HCT116 (cell line): ENCODE measurements around the gene MICAL1. TPM values are rescaled to one million over a fixed set of nuclear protein-coding genes. Genes with fewer than 3 reads are reported as not detected.

ENCODE experiments used
- ATAC-seq: fragments of 200-7000 bp; cut with Tn5 transposase; 2 replicates; pipeline ENCODE4 v1.9.1; 2020; ENCODE audit warnings: mild to moderate bottlenecking, moderate library complexity
- BruUV-seq: library from RNA; stranded (reverse); fragments of 400-500 nt; replicated peaks from 2 replicates; lab custom pipeline; 2021; lab: Mats Ljungman, UMichigan
- CTCF ChIA-PET: fragments of 300-600 bp; sonication (Branson Sonifier 250); formaldehyde crosslinking; loops from one replicate; lab custom pipeline; 2021; ENCODE audit warnings: antibody characterized with exemption; lab: Charles Lee
- POLR2A ChIA-PET: fragments of 300-600, 350-600 bp; sonication (Branson Sonifier 250); formaldehyde crosslinking; loops from one replicate; lab custom pipeline; 2021; ENCODE audit warnings: antibody characterized with exemption; lab: Charles Lee
- RAD21 ChIA-PET, 2 experiments: fragments of 300-600 bp; sonication (Branson Sonifier 250); formaldehyde crosslinking; loops; one replicate each; lab custom pipeline; 2023; ENCODE audit warnings: low total read pairs in 2 of 2; ENCODE audit not compliant: uncharacterized antibody in 2 of 2, unreplicated experiment in 2 of 2, low non-redundant PET in 1 of 2; lab: Charles Lee
- DNase-seq: peaks from one replicate; pipeline ENCODE4 v3.0.0-alpha.2; 2010; ENCODE audit warnings: low read depth, low spot score
- H2AFZ ChIP-seq: fragments of 200-600 bp; shearing (Covaris generic), sonication (generic); 2 replicates; pipeline ENCODE4 v1.6.1; 2017; ENCODE audit warnings: low read depth, mixed run types, mixed read lengths, antibody characterized with exemption, low read length; ENCODE audit not compliant: poor library complexity, severe bottlenecking
- H3K27ac ChIP-seq: 2 replicates; pipeline ENCODE4 v1.5.1; 2012; ENCODE audit warnings: low read depth, low read length
- H3K27me3 ChIP-seq: fragments of 200-600 bp; sonication (generic); 2 replicates; pipeline ENCODE4 v1.6.1; 2016; ENCODE audit warnings: mixed run types, low read length, mixed read lengths; ENCODE audit not compliant: insufficient read depth
- H3K36me3 ChIP-seq, 2 experiments: fragments of 200-500 bp in 1 of 2; fragments of 200-600 bp in 1 of 2; sonication (Bioruptor generic) in 1 of 2; sonication (generic) in 1 of 2; 2 replicates each; pipeline versions ENCODE4 v1.5.1 to v1.6.1; 2014 to 2016; ENCODE audit warnings: low read length in 2 of 2, inconsistent platforms in 1 of 2, mixed read lengths in 1 of 2, mixed run types in 1 of 2; ENCODE audit not compliant: insufficient read depth in 2 of 2, control insufficient read depth in 1 of 2
- H3K4me1 ChIP-seq, 2 experiments: fragments of 200-600 bp in 1 of 2; sonication (generic) in 1 of 2; 2 replicates each; pipeline versions ENCODE4 v1.5.1 to v1.6.1; 2012 to 2017; ENCODE audit warnings: low read length in 2 of 2, inconsistent platforms in 1 of 2, mild to moderate bottlenecking in 1 of 2, mixed read lengths in 1 of 2, mixed run types in 1 of 2, moderate library complexity in 1 of 2; ENCODE audit not compliant: insufficient read depth in 2 of 2, control insufficient read depth in 1 of 2
- H3K4me2 ChIP-seq: fragments of 200-600 bp; sonication (generic); 2 replicates; pipeline ENCODE4 v1.6.1; 2017; ENCODE audit warnings: mixed run types, low read length, mixed read lengths
- H3K4me3 ChIP-seq, 2 experiments: fragments of 200-600 bp in 1 of 2; sonication (generic) in 1 of 2; replicated peaks in 1 of 2; 2 replicates each; pipeline ENCODE4 v1.5.1; 2011 to 2016; ENCODE audit warnings: low read length in 2 of 2, control low read depth in 1 of 2, low read depth in 1 of 2, mild to moderate bottlenecking in 1 of 2, mixed read lengths in 1 of 2, mixed run types in 1 of 2
- H3K79me2 ChIP-seq: fragments of 200-600 bp; sonication (generic); 2 replicates; pipeline ENCODE4 v1.6.1; 2017; ENCODE audit warnings: mild to moderate bottlenecking, mixed run types, low read length, moderate library complexity, mixed read lengths; ENCODE audit not compliant: insufficient read depth
- H3K9ac ChIP-seq: fragments of 200-600 bp; sonication (generic); 2 replicates; pipeline ENCODE4 v1.6.1; 2016; ENCODE audit warnings: low read length, mixed read lengths
- H3K9me2 ChIP-seq: fragments of 200-600 bp; sonication (generic), shearing (Covaris generic); 2 replicates; pipeline ENCODE4 v1.6.1; 2017; ENCODE audit warnings: mixed run types, mild to moderate bottlenecking, moderate library complexity; ENCODE audit not compliant: insufficient read depth
- H3K9me3 ChIP-seq, 2 experiments: fragments of 200-500 bp in 1 of 2; fragments of 200-600 bp in 1 of 2; sonication (Bioruptor generic) in 1 of 2; sonication (generic) in 1 of 2; 2 replicates each; pipeline ENCODE4 v1.6.1; 2014 to 2017; ENCODE audit warnings: low read length in 2 of 2, mixed read lengths in 2 of 2, inconsistent platforms in 1 of 2, low read depth in 1 of 2, mild to moderate bottlenecking in 1 of 2, mixed run types in 1 of 2, moderate library complexity in 1 of 2; ENCODE audit not compliant: control insufficient read depth in 1 of 2, insufficient read depth in 1 of 2
- H4K20me1 ChIP-seq: fragments of 200-600 bp; sonication (generic), shearing (Covaris generic); 2 replicates; pipeline ENCODE4 v1.6.1; 2017; ENCODE audit warnings: mixed run types, mild to moderate bottlenecking, moderate library complexity; ENCODE audit not compliant: insufficient read depth
- CEBPB ChIP-seq: IDR thresholded peaks from 2 replicates; pipeline ENCODE4 v1.6.1; 2012; ENCODE audit warnings: low read depth
- EZH2 ChIP-seq: fragments of 200-600 bp; sonication (generic); IDR thresholded peaks from 2 replicates; pipeline ENCODE4 v1.6.1; 2017; ENCODE audit warnings: antibody characterized with exemption, mixed run types
- EZH2phosphoT487 ChIP-seq: fragments of 200-600 bp; IDR thresholded peaks from 2 replicates; pipeline ENCODE4 v1.6.1; 2018; ENCODE audit warnings: antibody characterized with exemption, borderline replicate concordance
- FOSL1 ChIP-seq: IDR thresholded peaks from 2 replicates; pipeline ENCODE4 v1.6.1; 2012; ENCODE audit warnings: low read depth
- JUND ChIP-seq: IDR thresholded peaks from 2 replicates; pipeline ENCODE4 v1.6.1; 2012
- POLR2AphosphoS5 ChIP-seq: IDR thresholded peaks from 2 replicates; pipeline ENCODE4 v1.6.1; 2011; ENCODE audit warnings: mild to moderate bottlenecking, low read depth, low read length, moderate library complexity
- SIN3A ChIP-seq: IDR thresholded peaks from 2 replicates; pipeline ENCODE4 v1.6.1; 2012; ENCODE audit warnings: low read depth
- SP1 ChIP-seq: IDR thresholded peaks from 2 replicates; pipeline ENCODE4 v1.6.1; 2012; ENCODE audit warnings: low read depth
- YY1 ChIP-seq: IDR thresholded peaks from 2 replicates; pipeline ENCODE4 v1.6.1; 2011; ENCODE audit warnings: low read length, low read depth, moderate library complexity, mild to moderate bottlenecking; ENCODE audit not compliant: insufficient replicate concordance; ENCODE audit errors: extremely low read depth
- ZFX ChIP-seq: fragments of 450-650 bp; IDR thresholded peaks from 2 replicates; pipeline ENCODE4 v1.6.1; 2017
- intact Hi-C: fragments of 100-400 bp; cut with micrococcal nuclease; formaldehyde crosslinking; loops from 2 replicates; pipeline ENCODE4 v1.10.0; 2022
- total RNA-seq: library from RNA; stranded (reverse); gene quantifications from one replicate; pipeline ENCODE4 v1.2.1, GENCODE V29; 2021; ENCODE audit not compliant: unreplicated experiment
- TF ChIP-seq, protein P1 (sequence below): IDR thresholded peaks from 2 replicates; pipeline ENCODE4 v1.6.1; 2011; ENCODE audit warnings: mild to moderate bottlenecking, low read length, moderate library complexity; ENCODE audit not compliant: insufficient replicate concordance; ENCODE audit errors: extremely low read depth
- TF ChIP-seq, protein P2 (sequence below): IDR thresholded peaks from 2 replicates; pipeline ENCODE4 v1.6.1; 2012
- TF ChIP-seq, protein P3 (sequence below): IDR thresholded peaks from 2 replicates; pipeline ENCODE4 v1.6.1; 2012

The MICAL1 gene
- total RNA-seq, 1 experiment from 2014 or later, result 23.9 TPM

DNA sequence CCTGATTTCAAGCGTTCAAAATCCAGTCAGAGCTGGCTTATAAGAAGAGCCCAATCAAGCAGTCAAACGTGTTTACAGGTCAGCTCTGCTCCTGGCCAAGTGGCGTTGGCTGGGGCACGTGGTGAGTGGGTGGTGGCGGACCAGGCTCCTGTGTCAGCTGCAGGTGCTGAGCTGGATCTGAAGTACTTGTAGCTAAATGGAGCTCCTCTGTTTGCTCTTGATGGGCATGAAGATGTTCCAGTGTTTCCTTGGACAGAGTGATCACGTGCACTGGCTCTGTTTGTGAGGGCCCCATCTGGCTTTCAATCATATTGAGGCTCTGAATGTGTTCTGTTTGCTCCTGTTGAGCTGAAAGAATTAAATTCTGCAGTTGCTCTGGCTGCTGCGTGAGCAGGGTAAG is 10.2 kb upstream of the MICAL1 start:
- Histone ChIP-seq H3K9me3 (no peaks in the 10 kb centered on the region), H3K4me1 (no peaks in the 10 kb centered on the region), H3K4me2 (no peak overlapping the region), H3K9ac (no peak overlapping the region), H4K20me1 (peaks cover 6% of the 10 kb centered on the region; the same call in 1 of the 2 replicates), H3K27ac (no peak overlapping the region), H2AFZ (no peak overlapping the region), H3K79me2 (peaks cover 43% of the 10 kb centered on the region), H3K9me2 (no peaks in the 10 kb centered on the region), H3K36me3 (peaks cover 45 to 61% of the 10 kb centered on the region in 2 experiments; a peak in 3 of 4 replicates), H3K27me3 (no peaks in the 10 kb centered on the region), H3K4me3 (no peak overlapping the region)
- DNase-seq (no peak), ATAC-seq (no peak)
- ChIA-PET CTCF (no interaction called here), RAD21 (no interaction called here), POLR2A (no interaction called here)
- no TSS peak for BruUV-seq
- TF ChIP-seq, protein P1, sequence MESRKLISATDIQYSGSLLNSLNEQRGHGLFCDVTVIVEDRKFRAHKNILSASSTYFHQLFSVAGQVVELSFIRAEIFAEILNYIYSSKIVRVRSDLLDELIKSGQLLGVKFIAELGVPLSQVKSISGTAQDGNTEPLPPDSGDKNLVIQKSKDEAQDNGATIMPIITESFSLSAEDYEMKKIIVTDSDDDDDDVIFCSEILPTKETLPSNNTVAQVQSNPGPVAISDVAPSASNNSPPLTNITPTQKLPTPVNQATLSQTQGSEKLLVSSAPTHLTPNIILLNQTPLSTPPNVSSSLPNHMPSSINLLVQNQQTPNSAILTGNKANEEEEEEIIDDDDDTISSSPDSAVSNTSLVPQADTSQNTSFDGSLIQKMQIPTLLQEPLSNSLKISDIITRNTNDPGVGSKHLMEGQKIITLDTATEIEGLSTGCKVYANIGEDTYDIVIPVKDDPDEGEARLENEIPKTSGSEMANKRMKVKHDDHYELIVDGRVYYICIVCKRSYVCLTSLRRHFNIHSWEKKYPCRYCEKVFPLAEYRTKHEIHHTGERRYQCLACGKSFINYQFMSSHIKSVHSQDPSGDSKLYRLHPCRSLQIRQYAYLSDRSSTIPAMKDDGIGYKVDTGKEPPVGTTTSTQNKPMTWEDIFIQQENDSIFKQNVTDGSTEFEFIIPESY, result no peak
- no peak for TF ChIP-seq YY1
- no peak for TF ChIP-seq SIN3A
- no peak for TF ChIP-seq POLR2AphosphoS5
- no peak for TF ChIP-seq ZFX
- no peak for TF ChIP-seq FOSL1
- no peak for TF ChIP-seq CEBPB
- no peak for TF ChIP-seq EZH2
- TF ChIP-seq EZH2phosphoT487, result no peak
- TF ChIP-seq, protein P2, sequence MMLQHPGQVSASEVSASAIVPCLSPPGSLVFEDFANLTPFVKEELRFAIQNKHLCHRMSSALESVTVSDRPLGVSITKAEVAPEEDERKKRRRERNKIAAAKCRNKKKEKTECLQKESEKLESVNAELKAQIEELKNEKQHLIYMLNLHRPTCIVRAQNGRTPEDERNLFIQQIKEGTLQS, result no peak
- TF ChIP-seq, protein P3, sequence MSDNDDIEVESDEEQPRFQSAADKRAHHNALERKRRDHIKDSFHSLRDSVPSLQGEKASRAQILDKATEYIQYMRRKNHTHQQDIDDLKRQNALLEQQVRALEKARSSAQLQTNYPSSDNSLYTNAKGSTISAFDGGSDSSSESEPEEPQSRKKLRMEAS, result no peak
- TF ChIP-seq SP1, result no peak
- no peak for TF ChIP-seq JUND
- intact Hi-C loops, result no loop called here
